Stimulated activated naive B cell treated with anti-CD40 and anti-IgM and Interleukin-4, amounts not matched to agents 10 μg/mL and 1 μg/mL and 100 μg/mL, for 72 hours (primary cell): ENCODE measurements around the gene KLHDC7A.

Source experiments
- ATAC-seq, 2 donors: fragments of 150-1000 bp; cut with Tn5 transposase; replicated peaks; 2 replicates each; pipeline ENCODE4 v1.10.0; 2021; ENCODE audit warnings: moderate library complexity in 1 of 2
- DNase-seq: peaks from one replicate; pipeline ENCODE4 v3.0.0; 2021
- H3K27ac Mint-ChIP-seq: one replicate; pipeline ENCODE4 v1.8.0; 2022; ENCODE audit warnings: mild to moderate bottlenecking, mixed read lengths
- H3K27me3 Mint-ChIP-seq, 2 donors: one replicate each; pipeline ENCODE4 v1.8.0; 2022; ENCODE audit warnings: mixed read lengths in 2 of 2
- H3K36me3 Mint-ChIP-seq, 2 donors: one replicate each; pipeline ENCODE4 v1.8.0; 2022; ENCODE audit warnings: mixed read lengths in 2 of 2, mild to moderate bottlenecking in 1 of 2
- H3K4me1 Mint-ChIP-seq, 2 donors: one replicate each; pipeline ENCODE4 v1.8.0; 2022; ENCODE audit warnings: mixed read lengths in 2 of 2, mild to moderate bottlenecking in 1 of 2
- H3K4me3 Mint-ChIP-seq, 2 donors: one replicate each; pipeline ENCODE4 v1.8.0; 2022; ENCODE audit warnings: mild to moderate bottlenecking in 2 of 2, mixed read lengths in 2 of 2, moderate library complexity in 1 of 2
- H3K9me3 Mint-ChIP-seq, 2 donors: one replicate each; pipeline ENCODE4 v1.8.0; 2022; ENCODE audit warnings: mixed read lengths in 2 of 2, mild to moderate bottlenecking in 1 of 2

KLHDC7A gene

DNA sequence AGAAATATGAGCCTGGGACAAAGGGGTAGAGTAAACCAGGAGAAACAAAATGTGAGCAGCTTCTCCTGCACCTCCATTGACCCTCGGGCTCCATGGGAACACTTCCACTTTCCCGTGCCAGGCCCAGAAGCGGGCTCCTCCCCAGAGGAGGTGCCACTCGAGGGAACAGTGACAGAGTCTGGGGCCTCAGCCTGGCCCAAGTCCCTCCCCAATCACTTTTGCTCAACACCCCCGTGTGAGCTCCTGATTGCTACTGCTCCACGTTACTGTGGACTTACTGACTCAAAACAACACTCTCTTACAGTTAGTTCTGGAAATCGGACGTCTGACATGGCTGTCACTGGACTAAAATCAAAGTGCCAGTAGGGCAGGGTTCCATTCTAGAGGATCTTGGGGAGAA lies 17.7 kb upstream of the KLHDC7A start:
- H3K27ac Mint-ChIP-seq: no peak overlapping the region
- H3K4me3 Mint-ChIP-seq: no peak overlapping the region
- H3K9me3 Mint-ChIP-seq: peaks cover 3 to 4% of the 10 kb centered on the region in 2 donors
- ATAC-seq: no peak
- DNase-seq: no peak
- peaks cover 9 to 31% of the 10 kb centered on the region in 2 donors for H3K27me3 Mint-ChIP-seq
- H3K4me1 Mint-ChIP-seq: no peaks in the 10 kb centered on the region
- no peaks in the 10 kb centered on the region for H3K36me3 Mint-ChIP-seq

DNA sequence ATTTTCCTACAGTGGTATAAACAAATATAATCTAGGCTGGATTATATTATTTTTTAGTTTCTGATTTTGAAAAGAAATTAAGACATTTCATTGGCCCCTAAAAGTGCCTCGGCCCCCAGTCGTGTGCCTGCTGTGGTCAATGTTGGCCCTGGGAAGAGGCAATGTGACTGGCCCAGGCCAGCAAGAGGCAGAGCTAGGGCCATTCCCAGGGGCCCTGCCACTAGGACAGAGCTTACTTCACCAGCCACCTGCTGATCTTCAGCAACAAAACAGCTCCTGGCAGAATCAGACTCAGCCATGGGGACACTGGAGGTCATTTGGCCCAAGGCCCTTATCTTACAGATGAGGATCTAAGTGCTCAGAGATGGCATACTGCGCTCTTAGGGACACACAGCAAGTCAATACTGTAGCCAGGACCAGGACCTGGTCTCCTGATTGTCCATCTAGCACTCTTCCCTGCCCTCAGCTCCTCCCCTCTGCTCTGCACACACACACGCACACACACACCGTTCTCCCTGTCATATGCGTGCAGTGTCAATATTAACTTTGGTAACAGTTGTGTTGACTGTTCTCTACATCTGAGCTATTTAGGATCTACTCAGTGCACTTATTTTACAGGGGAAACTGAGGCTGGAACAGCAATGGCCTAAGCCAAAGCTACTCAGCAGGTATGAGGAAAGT lies 16.6 kb upstream of the KLHDC7A start:
- ATAC-seq (no peak), DNase-seq (no peak)
- no peaks in the 10 kb centered on the region for H3K4me1 Mint-ChIP-seq
- no peak overlapping the region for H3K27ac Mint-ChIP-seq
- peaks cover 3 to 4% of the 10 kb centered on the region in 2 donors for H3K9me3 Mint-ChIP-seq
- H3K36me3 Mint-ChIP-seq: no peaks in the 10 kb centered on the region
- peaks cover 9 to 31% of the 10 kb centered on the region in 2 donors for H3K27me3 Mint-ChIP-seq
- H3K4me3 Mint-ChIP-seq: no peak overlapping the region

DNA sequence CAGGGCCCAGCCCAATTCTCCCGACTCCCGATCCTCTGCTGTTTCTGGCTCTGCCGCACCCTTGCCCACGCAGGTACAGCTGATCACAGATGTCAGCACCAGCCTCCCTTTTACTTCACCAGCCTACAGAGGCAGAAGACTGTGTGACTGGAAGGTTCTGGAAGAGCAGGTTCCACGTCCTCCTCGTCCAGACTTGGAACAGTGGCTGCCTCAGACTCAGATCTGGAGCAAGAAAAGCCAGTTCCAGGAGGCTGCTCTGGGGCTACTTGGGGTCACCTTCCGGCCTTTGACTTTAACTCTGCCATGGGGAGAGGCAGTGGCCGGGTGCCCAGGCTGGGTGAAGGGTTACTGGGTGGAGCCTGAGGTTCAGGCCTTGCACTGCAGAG lies 16.1 kb upstream of the KLHDC7A start:
- H3K4me3 Mint-ChIP-seq: no peak overlapping the region
- no peak for ATAC-seq

DNA sequence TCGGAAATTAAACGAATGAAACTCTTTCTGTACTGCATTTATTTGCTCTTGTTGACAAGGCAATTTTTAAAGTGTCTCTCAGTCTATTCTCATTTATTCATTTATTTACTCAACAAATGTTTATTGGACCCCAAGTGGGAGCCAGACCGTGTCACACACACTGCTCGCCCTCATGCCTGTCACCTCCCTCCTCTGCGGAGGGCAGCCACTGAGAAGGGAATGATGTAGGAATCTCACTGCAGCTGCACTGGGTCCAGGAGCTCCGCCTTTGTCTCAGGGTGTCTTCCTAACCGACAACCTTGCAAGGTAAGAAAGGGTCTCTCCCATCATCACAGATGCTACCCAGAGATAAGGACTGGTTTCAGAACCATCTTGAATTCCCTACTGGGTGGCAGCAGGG lies 14.1 kb upstream of the KLHDC7A start:
- Mint-ChIP-seq H3K27ac (no peak overlapping the region), H3K9me3 (peaks cover 3 to 4% of the 10 kb centered on the region in 2 donors), H3K4me3 (no peak overlapping the region), H3K36me3 (no peaks in the 10 kb centered on the region), H3K27me3 (peaks cover 0 to 14% of the 10 kb centered on the region in 2 donors), H3K4me1 (no peaks in the 10 kb centered on the region)
- ATAC-seq (no peak), DNase-seq (no peak)

More for the DNA sequence above, 16.1 kb upstream of the KLHDC7A start:
- peaks cover 9 to 29% of the 10 kb centered on the region in 2 donors for H3K27me3 Mint-ChIP-seq
- DNase-seq: no peak
- H3K27ac Mint-ChIP-seq: no peak overlapping the region
- H3K4me1 Mint-ChIP-seq: no peaks in the 10 kb centered on the region
- H3K9me3 Mint-ChIP-seq: peaks cover 3 to 4% of the 10 kb centered on the region in 2 donors
- no peaks in the 10 kb centered on the region for H3K36me3 Mint-ChIP-seq

DNA sequence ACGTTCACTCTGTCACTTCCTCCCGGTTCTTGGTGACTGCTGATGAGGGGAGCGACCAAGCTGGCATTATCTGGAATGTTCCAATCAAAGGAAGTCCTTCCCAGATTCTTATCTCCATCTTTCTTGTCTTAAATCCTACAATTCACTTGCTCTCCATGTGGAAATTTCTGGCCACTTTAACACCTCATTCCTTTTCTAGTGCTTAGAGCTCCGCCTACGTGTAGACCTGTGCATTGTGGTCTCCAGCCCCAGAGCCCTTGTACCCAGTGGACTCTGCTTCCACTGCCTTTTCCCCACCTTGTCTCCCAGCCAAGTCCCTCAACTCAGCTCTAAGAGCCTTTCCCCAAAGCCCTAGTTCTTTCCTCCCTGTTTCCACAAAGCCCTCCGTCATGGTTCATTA lies 12.2 kb upstream of the KLHDC7A start:
- ATAC-seq (no peak), DNase-seq (no peak)
- Mint-ChIP-seq H3K9me3 (peaks cover 3 to 4% of the 10 kb centered on the region in 2 donors), H3K27ac (no peak overlapping the region), H3K36me3 (no peaks in the 10 kb centered on the region), H3K4me3 (no peak overlapping the region), H3K4me1 (no peaks in the 10 kb centered on the region), H3K27me3 (peaks cover 0 to 9% of the 10 kb centered on the region in 2 donors)

DNA sequence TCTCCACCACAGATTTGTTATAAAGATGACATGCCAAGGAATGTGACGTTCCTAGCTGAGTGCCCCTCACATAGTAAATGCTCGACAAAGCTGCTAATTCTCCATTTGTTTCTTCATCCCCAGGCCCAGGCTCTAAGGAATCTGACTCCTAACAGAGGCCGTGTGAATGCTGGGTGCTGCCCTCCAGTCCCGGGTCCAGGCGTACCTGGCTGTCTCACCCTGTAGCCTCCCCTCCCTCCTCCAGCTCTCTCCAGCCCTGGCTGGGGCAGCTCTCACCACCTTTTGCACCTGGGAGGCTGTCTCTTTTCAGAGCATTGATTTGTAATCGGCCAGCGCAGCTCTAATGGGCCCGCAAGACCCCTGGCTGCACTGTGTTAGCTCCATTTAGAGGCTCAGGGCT lies 11.2 kb upstream of the KLHDC7A start:
- Mint-ChIP-seq H3K27ac (no peak overlapping the region), H3K27me3 (peaks cover 0 to 13% of the 10 kb centered on the region in 2 donors), H3K9me3 (peaks cover 3 to 4% of the 10 kb centered on the region in 2 donors), H3K4me1 (no peaks in the 10 kb centered on the region), H3K4me3 (no peak overlapping the region), H3K36me3 (no peaks in the 10 kb centered on the region)
- ATAC-seq (no peak), DNase-seq (no peak)

DNA sequence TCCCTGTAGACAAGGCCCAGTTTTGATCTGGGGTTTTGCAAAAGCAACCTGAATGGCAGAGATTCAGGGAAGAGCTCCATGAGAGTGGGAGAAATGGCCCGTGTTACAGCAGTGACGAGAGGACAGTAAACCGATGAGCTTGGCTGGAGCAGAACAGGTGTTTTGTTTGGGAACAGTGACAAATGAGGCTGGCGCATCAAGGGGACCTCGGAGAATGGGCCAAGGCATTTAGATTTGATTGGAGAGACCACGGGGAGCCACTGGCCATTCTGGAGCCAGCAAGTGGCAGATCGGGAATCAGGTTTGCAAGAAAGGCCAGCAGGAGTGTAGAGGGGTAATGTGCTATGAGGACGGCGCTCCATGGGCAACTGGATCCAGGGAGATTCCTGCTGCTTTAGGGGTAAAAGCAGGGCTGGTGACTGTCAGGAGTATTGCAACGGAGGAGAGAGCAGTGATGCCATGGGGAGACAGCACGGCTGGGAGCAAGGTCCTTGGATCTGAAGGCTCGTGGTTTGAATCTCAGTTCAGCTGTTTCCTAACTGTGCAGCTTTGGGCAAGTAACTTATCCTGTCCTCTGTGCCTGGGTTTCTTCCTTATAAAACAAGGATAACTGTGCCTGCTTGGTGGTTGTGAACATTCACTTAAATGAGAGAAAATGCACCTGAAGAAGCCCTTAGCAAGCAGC lies 9.9 kb upstream of the KLHDC7A start:
- Mint-ChIP-seq H3K27ac (no peak overlapping the region), H3K4me3 (no peak overlapping the region), H3K27me3 (peaks cover 3 to 19% of the 10 kb centered on the region in 2 donors), H3K9me3 (peaks cover 3 to 4% of the 10 kb centered on the region in 2 donors), H3K4me1 (no peaks in the 10 kb centered on the region), H3K36me3 (no peaks in the 10 kb centered on the region)
- DNase-seq (no peak), ATAC-seq (no peak)

DNA sequence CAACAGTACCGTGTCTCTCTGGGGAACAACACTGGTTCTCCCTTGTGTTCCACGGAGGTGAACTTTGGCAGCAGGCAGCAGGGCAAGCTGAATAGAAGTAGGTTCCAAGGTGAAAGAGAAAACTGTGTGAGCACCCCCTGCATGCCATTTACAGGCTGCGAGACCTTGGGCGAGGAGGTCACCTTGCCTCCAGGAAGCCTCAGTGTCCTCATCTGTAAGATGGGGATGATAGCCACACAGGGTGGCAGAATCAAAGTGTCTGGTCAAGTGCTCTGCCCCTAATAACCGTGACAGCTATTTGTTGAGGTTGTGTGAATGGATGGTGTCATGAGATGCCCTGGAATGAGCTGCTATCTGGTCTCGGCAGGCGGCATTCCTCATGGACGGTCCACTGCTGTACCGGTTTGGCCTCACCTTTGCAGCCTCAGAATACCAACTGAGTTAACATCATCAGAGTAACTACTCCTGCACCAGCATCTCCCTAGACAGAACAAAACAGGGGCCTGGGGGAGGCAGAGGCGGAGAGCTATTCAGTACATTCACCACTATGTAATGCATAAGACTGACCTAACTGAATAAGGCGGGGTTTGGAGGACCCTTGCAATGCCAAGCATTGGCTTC lies 7.4 kb upstream of the KLHDC7A start:
- Mint-ChIP-seq H3K4me3 (no peak overlapping the region), H3K27ac (no peak overlapping the region), H3K9me3 (no peaks in the 10 kb centered on the region), H3K36me3 (no peaks in the 10 kb centered on the region), H3K27me3 (peaks cover 13 to 18% of the 10 kb centered on the region in 2 donors), H3K4me1 (no peaks in the 10 kb centered on the region)
- no peak for ATAC-seq
- no peak for DNase-seq

DNA sequence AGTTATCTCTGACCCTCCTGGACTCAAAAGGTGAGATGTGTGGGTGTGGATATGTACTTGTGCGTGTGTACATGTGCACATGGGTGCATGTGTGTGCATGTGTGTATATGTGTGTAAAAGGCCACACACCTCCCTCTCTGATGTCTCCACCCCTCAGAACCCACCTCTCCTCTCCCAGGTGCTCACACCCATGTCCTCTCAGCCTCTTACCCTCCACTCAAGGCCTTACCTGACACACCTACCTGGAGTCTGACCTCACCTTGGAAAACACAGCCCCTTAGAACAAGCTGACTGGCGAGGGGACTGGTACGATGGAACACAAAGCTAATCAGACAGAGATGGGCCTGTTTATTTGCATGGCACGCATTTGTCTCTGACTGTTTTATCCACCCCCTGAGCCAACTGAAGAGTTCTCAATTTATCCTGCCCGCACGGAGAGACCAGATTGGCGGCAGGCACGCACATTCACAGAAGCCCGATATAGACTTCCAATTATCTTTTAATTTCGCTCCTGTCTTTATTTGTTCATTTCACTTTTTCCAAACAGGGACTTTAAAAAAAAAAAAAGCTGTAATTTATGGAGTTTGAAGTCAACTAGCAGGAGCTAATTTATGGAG lies 6.1 kb upstream of the KLHDC7A start:
- peaks cover 4 to 8% of the 10 kb centered on the region in 2 donors for H3K4me1 Mint-ChIP-seq
- H3K9me3 Mint-ChIP-seq: no peaks in the 10 kb centered on the region
- no peak overlapping the region for H3K27ac Mint-ChIP-seq
- no peak for DNase-seq
- no peaks in the 10 kb centered on the region for H3K36me3 Mint-ChIP-seq
- ATAC-seq: no peak
- peaks cover 13 to 18% of the 10 kb centered on the region in 2 donors for H3K27me3 Mint-ChIP-seq
- no peak overlapping the region for H3K4me3 Mint-ChIP-seq

DNA sequence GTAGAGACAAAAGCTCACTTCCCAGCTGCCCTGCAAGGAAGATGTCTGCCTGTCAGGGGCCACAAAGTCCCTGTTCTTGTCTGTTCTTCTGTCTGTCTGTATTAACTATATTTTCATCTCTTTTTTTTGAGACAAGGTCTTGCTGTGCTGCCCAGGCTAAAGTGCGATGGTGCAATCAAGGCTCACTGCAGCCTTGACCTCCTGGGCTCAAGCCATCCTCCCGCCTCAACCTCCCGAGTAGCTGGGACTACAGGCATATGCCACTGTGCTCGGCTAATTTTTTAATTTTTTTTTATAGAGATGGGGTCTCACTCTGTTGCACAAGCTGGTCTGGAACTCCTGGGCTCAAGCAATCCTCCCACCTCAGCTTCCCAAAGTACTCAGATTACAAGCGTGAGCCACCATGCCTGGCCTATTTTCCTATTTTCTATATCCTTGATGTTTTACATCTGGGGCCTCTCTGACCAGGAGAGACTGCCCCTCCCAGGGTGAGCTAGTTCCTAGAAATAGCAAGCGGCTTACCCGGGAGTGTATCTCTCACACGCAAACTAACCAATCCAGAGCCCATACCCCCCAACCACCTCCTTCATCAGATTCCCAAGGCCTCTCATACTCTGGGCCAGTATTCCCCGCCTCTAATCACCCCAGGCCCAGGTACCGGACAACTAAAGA lies 5.4 kb upstream of the KLHDC7A start:
- no peak overlapping the region for H3K4me3 Mint-ChIP-seq
- DNase-seq (no peak), ATAC-seq (no peak)

DNA sequence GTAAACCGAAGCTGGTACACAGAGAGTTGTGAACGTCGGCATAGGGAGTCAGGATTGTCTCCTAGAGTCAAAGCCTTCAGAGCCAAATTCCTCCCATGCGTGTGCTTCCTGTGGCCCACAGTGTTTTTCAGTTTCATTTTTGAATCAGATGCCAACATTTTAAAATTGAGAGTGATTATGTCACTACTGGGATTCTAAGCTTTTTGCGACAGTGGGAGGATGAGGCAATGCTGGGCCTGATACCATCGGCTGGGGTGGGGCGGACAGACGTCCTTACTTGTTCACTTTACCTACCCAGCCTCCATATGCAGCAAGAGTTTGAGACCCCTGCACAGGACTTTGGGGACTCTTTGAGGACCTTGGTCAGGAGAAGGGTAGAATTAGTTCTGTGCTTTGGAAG lies 1.3 kb upstream of the KLHDC7A start:
- Mint-ChIP-seq H3K9me3 (no peaks in the 10 kb centered on the region), H3K36me3 (no peaks in the 10 kb centered on the region), H3K4me3 (no peak overlapping the region), H3K27me3 (peaks cover 15 to 21% of the 10 kb centered on the region in 2 donors), H3K4me1 (peaks cover 4 to 10% of the 10 kb centered on the region in 2 donors), H3K27ac (no peak overlapping the region)
- ATAC-seq: no peak
- DNase-seq: no peak

More for the DNA sequence above, 5.4 kb upstream of the KLHDC7A start:
- H3K27ac Mint-ChIP-seq: no peak overlapping the region
- no peaks in the 10 kb centered on the region for H3K36me3 Mint-ChIP-seq
- H3K27me3 Mint-ChIP-seq: peaks cover 15 to 18% of the 10 kb centered on the region in 2 donors
- peaks cover 4 to 10% of the 10 kb centered on the region in 2 donors for H3K4me1 Mint-ChIP-seq
- H3K9me3 Mint-ChIP-seq: no peaks in the 10 kb centered on the region

DNA sequence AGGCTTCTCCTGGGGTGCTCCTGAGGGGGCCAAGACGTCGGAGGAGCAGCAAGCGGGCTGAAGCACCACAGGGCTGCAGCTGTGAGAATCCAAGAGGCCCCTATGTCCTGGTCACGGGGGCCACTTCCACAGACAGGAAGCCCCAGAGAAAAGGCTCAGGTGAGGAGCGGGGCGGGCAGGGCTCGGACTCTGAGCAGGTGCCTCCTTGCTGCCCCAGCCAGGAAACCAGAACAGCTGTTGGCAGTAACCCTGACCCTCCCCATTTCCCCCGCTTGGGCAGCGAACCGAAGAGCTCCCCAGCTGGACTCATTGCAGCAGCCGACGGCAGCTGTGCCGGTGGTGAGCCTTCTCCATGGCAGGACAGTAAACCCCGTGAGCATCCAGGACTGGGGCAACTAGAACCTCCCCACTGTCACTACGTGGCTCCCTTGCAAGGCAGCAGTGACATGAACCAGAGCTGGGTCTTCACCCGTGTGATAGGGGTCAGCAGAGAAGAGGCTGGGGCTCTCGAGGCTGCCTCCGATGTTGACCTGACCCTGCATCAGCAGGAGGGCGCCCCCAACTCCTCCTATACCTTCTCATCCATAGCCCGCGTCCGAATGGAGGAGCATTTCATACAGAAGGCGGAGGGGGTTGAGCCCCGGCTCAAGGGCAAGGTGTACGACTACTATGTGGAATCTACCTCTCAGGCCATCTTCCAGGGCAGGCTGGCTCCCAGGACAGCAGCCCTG lies 625 bp downstream of the KLHDC7A start:
- Mint-ChIP-seq H3K27ac (no peak overlapping the region), H3K27me3 (peaks cover 4 to 14% of the 10 kb centered on the region in 2 donors), H3K9me3 (no peaks in the 10 kb centered on the region), H3K4me3 (no peak overlapping the region), H3K36me3 (no peaks in the 10 kb centered on the region), H3K4me1 (peaks cover 4 to 10% of the 10 kb centered on the region in 2 donors)
- DNase-seq: no peak
- ATAC-seq: no peak

DNA sequence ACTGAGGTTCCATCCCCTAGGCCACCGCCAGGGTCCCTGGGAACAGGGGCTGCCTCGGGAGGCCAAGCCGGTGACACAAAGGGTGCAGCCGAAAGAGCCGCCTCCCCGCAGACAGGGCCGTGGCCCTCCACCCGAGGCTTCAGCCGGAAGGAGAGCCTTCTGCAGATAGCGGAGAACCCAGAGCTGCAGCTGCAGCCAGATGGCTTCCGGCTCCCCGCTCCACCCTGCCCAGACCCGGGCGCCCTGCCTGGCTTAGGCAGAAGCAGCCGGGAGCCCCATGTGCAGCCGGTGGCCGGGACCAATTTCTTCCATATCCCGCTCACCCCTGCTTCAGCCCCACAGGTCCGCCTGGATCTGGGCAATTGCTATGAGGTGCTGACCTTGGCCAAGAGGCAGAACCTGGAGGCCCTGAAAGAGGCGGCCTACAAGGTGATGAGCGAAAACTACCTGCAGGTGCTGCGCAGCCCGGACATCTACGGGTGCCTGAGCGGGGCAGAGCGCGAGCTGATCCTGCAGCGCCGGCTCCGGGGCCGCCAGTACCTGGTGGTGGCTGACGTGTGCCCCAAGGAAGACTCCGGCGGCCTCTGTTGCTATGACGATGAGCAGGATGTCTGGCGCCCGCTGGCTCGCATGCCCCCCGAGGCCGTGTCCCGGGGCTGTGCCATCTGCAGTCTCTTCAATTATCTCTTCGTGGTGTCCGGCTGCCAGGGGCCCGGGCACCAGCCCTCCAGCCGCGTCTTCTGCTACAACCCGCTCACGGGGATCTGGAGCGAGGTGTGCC lies 1.4 kb downstream of the KLHDC7A start:
- Mint-ChIP-seq H3K9me3 (no peaks in the 10 kb centered on the region), H3K36me3 (no peaks in the 10 kb centered on the region), H3K27me3 (peaks cover 5 to 9% of the 10 kb centered on the region in 2 donors), H3K4me3 (no peak overlapping the region), H3K4me1 (peaks cover 4 to 10% of the 10 kb centered on the region in 2 donors), H3K27ac (no peak overlapping the region)
- DNase-seq: no peak
- no peak for ATAC-seq
